Measurements from ENCODE around the gene CCDC146. TPM values are rescaled to one million over a fixed set of nuclear protein-coding genes. Genes with fewer than 3 reads are reported as not detected.

CCDC146 gene
- total RNA-seq, 1 experiment from 2014 or later: 0.72 TPM

GRCh38 chr7:77246026-77246640 is 123.7 kb downstream of the CCDC146 start:
- Histone ChIP-seq H3K4me1 (ENCODE audit: insufficient read depth, low read length) (peaks cover 7% of the 10 kb centered on the region; the same call in 1 of the 2 replicates), H4K8ac (replicated peaks; ENCODE audit: insufficient read length, low read depth, low read length) (no peak overlapping the region)

More at GRCh38 chr7:77246026-77246640, 123.7 kb downstream of the CCDC146 start:
- Histone ChIP-seq H2BK20ac (ENCODE audit: low read depth, low read length, poor library complexity, severe bottlenecking) (no peak overlapping the region), H3K56ac (ENCODE audit: insufficient read length, low read depth, low read length) (no peak overlapping the region), H4K5ac (ENCODE audit: insufficient read length, low read depth, low read length) (no peak overlapping the region), H3K79me1 (ENCODE audit: insufficient read depth, low read depth, low read length, poor library complexity, severe bottlenecking) (no peaks in the 10 kb centered on the region), H3K9ac (ENCODE audit: extremely low read depth, insufficient read length, low read length) (no peak overlapping the region), H3K9me3 (ENCODE audit: control insufficient read depth, low read depth, low read length) (no peaks in the 10 kb centered on the region), H4K20me1 (ENCODE audit: control insufficient read depth, insufficient read depth, insufficient read length) (no peaks in the 10 kb centered on the region), H3K14ac (ENCODE audit: insufficient read depth, low read length) (no peak overlapping the region), H3K27me3 (ENCODE audit: insufficient read depth, low read length) (no peaks in the 10 kb centered on the region), H3K4ac (ENCODE audit: low read depth, low read length) (no peak overlapping the region), H3K23me2 (ENCODE audit: insufficient read length, low read depth, low read length, poor library complexity, severe bottlenecking) (no peaks in the 10 kb centered on the region), H2AK5ac (ENCODE audit: insufficient read length, low read length) (no peak overlapping the region), H3K79me2 (ENCODE audit: insufficient read depth, low read length) (no peaks in the 10 kb centered on the region), H2BK120ac (ENCODE audit: low read depth, low read length, poor library complexity, severe bottlenecking) (no peak overlapping the region), H3K18ac (ENCODE audit: insufficient read length, low read depth, low read length) (no peak overlapping the region), H3T11ph (ENCODE audit: low read length) (no peak overlapping the region), H2BK12ac (ENCODE audit: insufficient read length, low read depth, low read length) (no peak overlapping the region), H3K27ac (ENCODE audit: insufficient read length, low read depth, low read length) (no peak overlapping the region), H3K23ac (ENCODE audit: insufficient read length, low read depth, low read length) (no peak overlapping the region), H3K4me2 (ENCODE audit: insufficient read depth, insufficient read length, low read length) (no peak overlapping the region), H4K91ac (ENCODE audit: insufficient read length, low read depth, low read length) (no peak overlapping the region), H2BK5ac (ENCODE audit: insufficient read length, low read length) (no peak overlapping the region), H2BK15ac (ENCODE audit: low read depth, low read length) (no peak overlapping the region), H2AFZ (ENCODE audit: low read length) (no peak overlapping the region)
- H3K9me3 Mint-ChIP-seq: no peaks in the 10 kb centered on the region
- H3K4me3 Mint-ChIP-seq: no peak overlapping the region
- no peaks in the 10 kb centered on the region for H3K27me3 Mint-ChIP-seq (ENCODE audit: low read depth)
- TF ChIP-seq CTCF (conservative IDR thresholded peaks at IDR 0.05): no peak
- peaks cover 0 to 1% (median 0%) of the 10 kb centered on the region in 3 experiments; a peak in 1 of 7 replicates for H3K36me3 Mint-ChIP-seq (ENCODE audit: insufficient read depth in 1 of 3, low read depth in 3 of 3)
- H3K27ac Mint-ChIP-seq: no peak overlapping the region
- DNase-seq: no peak
- WGBS (ENCODE audit: extremely low coverage, insufficient read length, low lambda C conversion rate): no CpG with 5 or more reads among the region's 5 CpGs
- H3K4me1 Mint-ChIP-seq: peaks cover 18 to 24% of the 10 kb centered on the region in 2 experiments

Data from H9 (cell line).